Measurements from ENCODE around the gene NKX1-1.

GRCh38 chr4:1381944-1382541 lies 24.2 kb downstream of the NKX1-1 start:
- no peak for TF ChIP-seq CTCF (IDR thresholded peaks at IDR 0.05; ENCODE audit: low read length)
- no peak for TF ChIP-seq EZH2 (optimal IDR thresholded peaks at IDR 0.05; ENCODE audit: low read depth, low read length)

All from MM.1S (cell line).